DOHH2 (cell line): ENCODE results near the gene SLAMF1.

Experiments used
- EZH2phosphoT487 ChIP-seq: fragments of 200-600 bp; sonication (generic); IDR thresholded peaks from 2 replicates; pipeline ENCODE4 v1.6.1; 2017; ENCODE audit warnings: borderline replicate concordance, mild to moderate bottlenecking, antibody characterized with exemption, low read length, moderate library complexity, mixed read lengths
- TF ChIP-seq, protein P1 (sequence below): fragments of 200-600 bp; sonication (generic); IDR thresholded peaks from one replicate; pipeline ENCODE4 v1.5.1; 2014; ENCODE audit warnings: antibody characterized with exemption, mild to moderate bottlenecking, low read depth, low read length; ENCODE audit not compliant: poor library complexity, severe bottlenecking

DNA sequence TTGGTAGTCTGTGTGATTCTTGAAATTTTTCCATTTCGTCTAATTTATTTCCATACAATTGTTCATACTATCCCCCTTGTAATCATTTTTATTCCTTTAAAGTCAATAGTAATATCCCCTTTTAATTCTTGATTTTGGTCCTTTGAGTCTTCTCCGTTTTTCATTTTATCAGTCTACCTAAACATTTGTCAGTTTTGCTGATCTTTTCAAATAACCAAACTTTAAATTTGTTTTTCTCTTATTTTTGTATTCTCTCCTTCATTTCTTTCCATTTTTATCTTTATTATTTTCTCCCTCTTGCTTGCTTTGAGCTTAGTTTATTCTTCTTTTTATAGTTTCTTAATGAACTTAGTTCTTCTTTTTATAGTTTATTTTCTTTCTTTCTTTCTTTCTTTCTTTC, 21.1 kb upstream of the SLAMF1 start:
- TF ChIP-seq, protein P1, sequence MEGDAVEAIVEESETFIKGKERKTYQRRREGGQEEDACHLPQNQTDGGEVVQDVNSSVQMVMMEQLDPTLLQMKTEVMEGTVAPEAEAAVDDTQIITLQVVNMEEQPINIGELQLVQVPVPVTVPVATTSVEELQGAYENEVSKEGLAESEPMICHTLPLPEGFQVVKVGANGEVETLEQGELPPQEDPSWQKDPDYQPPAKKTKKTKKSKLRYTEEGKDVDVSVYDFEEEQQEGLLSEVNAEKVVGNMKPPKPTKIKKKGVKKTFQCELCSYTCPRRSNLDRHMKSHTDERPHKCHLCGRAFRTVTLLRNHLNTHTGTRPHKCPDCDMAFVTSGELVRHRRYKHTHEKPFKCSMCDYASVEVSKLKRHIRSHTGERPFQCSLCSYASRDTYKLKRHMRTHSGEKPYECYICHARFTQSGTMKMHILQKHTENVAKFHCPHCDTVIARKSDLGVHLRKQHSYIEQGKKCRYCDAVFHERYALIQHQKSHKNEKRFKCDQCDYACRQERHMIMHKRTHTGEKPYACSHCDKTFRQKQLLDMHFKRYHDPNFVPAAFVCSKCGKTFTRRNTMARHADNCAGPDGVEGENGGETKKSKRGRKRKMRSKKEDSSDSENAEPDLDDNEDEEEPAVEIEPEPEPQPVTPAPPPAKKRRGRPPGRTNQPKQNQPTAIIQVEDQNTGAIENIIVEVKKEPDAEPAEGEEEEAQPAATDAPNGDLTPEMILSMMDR = no peak
- no peak for TF ChIP-seq EZH2phosphoT487
